Measurements from ENCODE around the gene NFIB.

Gene NFIB

DNA sequence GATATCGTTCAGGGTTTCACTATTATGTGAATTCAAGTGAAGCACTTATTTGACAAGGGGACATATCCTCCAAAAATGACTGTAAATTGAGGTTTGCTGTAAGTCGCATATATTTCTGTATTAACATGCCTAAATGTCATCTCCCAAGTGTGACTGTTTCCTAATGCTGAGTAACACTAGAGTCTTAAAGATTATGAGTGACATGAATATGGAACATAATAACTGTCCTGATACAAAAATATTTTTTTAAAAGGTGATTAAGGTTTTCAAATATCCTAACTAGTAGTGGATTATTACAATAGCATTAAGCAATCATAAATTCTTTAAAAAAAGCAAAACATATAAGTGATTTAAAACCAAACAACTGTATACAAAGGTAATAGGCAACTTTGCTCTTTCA is 3.6 kb downstream of the NFIB start:
- no peak overlapping the region for H3K4me3 ChIP-seq (ENCODE audit: low read depth, low read length)
- DNase-seq (ENCODE audit: low read depth) = no peak

DNA sequence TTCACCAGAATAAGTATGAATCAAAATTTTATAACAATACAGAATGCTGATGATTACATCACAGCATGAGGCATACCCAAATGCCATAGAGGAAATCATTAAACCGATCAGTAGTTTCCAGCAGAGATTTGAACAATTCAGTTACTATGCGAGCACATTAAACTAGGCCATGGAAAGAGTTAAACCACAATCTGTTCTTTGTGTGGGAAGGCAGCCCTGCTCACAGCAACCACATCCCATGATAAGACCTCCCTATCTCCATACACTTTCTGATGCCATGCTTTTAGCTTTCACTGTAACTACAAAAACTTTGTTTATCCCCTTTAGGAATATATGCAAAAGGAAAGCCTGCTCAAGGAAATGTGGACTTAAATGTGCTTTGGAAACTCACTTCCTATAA is 4.5 kb downstream of the NFIB start:
- H3K4me3 ChIP-seq (ENCODE audit: low read depth, low read length) = peak overlapping the region; percentile 5
- TF ChIP-seq, protein P1, sequence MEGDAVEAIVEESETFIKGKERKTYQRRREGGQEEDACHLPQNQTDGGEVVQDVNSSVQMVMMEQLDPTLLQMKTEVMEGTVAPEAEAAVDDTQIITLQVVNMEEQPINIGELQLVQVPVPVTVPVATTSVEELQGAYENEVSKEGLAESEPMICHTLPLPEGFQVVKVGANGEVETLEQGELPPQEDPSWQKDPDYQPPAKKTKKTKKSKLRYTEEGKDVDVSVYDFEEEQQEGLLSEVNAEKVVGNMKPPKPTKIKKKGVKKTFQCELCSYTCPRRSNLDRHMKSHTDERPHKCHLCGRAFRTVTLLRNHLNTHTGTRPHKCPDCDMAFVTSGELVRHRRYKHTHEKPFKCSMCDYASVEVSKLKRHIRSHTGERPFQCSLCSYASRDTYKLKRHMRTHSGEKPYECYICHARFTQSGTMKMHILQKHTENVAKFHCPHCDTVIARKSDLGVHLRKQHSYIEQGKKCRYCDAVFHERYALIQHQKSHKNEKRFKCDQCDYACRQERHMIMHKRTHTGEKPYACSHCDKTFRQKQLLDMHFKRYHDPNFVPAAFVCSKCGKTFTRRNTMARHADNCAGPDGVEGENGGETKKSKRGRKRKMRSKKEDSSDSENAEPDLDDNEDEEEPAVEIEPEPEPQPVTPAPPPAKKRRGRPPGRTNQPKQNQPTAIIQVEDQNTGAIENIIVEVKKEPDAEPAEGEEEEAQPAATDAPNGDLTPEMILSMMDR (conservative IDR thresholded peaks at IDR 0.05; ENCODE audit: low read depth, low read length) = no peak
- peak; percentile 80 for DNase-seq (ENCODE audit: low read depth)

More for the DNA sequence above, 3.6 kb downstream of the NFIB start:
- TF ChIP-seq, protein P1 (conservative IDR thresholded peaks at IDR 0.05; ENCODE audit: low read depth, low read length) = no peak

DNA sequence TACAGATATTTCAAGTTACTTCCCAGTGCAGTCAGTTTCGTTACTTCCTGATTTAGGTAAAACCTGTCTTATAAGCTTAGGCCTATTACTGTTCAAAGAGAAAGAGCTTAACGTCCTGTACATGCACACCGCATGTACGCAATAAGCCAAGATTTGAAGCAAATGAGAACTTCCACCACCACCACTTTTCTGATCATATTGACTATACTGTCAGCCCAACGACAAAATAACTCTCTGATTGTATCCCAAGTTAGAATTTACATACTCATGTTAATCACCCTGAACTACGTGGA is 5.1 kb downstream of the NFIB start:
- no peak overlapping the region for H3K4me3 ChIP-seq (ENCODE audit: low read depth, low read length)
- TF ChIP-seq, protein P1 (conservative IDR thresholded peaks at IDR 0.05; ENCODE audit: low read depth, low read length) = no peak

DNA sequence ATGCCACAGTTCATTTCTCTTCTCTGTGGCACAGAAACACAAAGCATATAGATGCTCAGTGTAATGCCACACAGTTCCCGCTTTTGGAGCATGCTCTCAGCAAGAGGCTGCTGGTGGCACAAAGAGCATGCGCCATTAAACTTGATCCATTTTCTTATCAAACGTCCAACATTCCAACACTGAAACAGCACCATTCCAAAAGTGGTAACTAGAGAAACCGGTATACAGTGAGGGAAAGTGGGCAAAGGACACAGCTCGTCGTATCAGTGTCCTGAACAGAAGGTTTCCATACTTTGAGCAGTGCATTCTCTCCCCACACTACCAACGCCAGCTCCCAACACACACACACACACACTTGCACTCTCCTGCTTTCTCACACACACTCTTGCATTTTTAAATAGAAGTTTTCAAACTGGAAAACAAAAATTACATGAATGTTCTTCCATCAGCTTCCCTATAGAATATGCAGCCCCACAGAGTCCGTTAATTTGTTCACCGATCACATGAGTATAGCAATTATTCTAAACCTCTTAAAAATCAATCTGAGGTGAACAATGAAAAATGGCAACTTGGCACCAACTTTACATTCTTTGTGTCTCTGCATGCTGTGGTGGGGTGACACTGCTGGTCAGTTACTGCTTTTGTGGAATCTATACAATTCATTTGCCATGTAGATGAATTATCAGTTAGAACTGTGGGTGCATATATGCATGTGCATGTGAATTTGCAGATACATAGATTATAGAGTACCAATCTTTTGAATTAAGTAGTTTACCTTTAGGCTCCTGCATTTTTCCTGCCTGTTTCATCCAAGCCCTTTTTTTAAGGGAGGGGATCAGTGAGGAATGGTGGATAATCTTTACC is 5.7 kb downstream of the NFIB start:
- H3K4me3 ChIP-seq (ENCODE audit: low read depth, low read length) = no peak overlapping the region
- DNase-seq (ENCODE audit: low read depth) = no peak
- TF ChIP-seq, protein P1 (conservative IDR thresholded peaks at IDR 0.05; ENCODE audit: low read depth, low read length) = no peak

More for the DNA sequence above, 5.1 kb downstream of the NFIB start:
- DNase-seq (ENCODE audit: low read depth) = no peak

DNA sequence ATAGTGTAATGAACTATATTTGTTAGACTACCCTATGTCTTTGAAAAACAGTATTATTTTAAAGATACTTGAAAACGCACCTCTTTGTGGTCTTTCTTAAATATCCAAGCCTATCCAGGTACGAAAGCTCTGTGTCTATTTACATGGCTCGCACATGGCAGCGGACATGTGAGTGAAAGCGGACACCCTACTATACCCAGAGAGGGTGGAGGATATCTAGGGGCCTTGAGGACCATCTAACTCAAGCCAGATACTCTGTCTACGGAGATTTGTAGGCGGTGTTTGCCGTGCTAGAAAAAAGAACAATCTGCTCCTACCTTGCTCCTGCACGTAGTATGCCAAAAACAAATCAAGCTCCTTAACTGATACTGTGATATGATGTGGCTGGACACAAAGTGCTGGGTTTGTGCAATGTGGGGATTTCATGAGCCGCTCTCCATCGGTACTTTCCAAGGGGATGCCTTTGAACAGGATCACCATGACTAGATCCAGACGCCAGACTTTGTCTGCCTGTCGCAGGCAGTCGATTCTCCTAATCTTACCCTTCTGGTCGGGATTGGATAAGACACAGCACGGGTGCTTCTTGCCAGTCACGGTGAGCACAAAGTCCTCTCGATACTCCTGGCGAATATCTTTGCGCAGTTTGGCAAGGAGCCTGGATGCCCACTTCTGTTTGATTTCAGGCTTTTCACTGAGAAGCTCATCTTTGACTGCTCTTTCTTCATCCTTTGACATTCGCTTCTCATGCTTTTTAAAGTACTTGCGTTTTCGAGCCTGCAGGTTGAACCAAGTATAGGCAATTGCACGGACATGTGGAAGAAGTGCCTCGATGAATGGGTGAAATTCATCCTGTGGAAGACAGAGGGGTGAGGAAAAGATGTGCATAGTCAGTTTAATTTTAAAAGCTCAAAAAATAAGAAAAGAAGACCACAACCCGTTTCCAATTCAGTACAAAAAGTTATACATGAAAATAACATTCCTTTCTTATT is 7.0 kb downstream of the NFIB start:
- TF ChIP-seq, protein P1 (conservative IDR thresholded peaks at IDR 0.05; ENCODE audit: low read depth, low read length) = no peak
- no peak for DNase-seq (ENCODE audit: low read depth)
- no peak overlapping the region for H3K4me3 ChIP-seq (ENCODE audit: low read depth, low read length)

DNA sequence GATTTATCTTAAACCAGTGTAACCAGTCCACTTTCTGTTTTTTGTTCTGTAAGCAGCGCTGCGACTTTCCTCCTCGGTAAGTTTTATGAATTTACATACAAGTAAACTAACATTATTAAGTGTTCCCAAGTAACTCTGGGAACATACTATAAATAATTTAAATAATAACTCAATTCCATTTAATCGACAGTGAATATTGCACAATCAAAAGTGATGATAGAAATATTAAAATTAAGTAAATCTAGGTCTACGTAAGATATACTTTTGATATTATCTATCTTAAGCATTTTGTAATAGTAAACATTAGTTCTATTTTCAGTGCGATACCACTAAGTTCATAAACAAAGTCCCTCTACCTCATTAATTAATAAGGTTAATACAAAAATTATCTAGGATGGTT is 7.8 kb downstream of the NFIB start:
- no peak for DNase-seq (ENCODE audit: low read depth)
- no peak overlapping the region for H3K4me3 ChIP-seq (ENCODE audit: low read depth, low read length)
- TF ChIP-seq, protein P1 (conservative IDR thresholded peaks at IDR 0.05; ENCODE audit: low read depth, low read length) = no peak

Data from choroid plexus epithelial cell (primary cell).